Activated naive CD8-positive, alpha-beta T cell (primary cell): ENCODE results near the gene CCL22.
"Not testable (repeated sequence)": the region's sequence is repeated elsewhere in the genome, so short reads cannot be mapped to it uniquely, and the experiment has no call there.

ENCODE experiments used
- H3K27ac Mint-ChIP-seq: one replicate; pipeline ENCODE4 v1.8.0; 2021; ENCODE audit warnings: mixed read lengths
- H3K27me3 Mint-ChIP-seq: one replicate; pipeline ENCODE4 v1.8.0; 2021; ENCODE audit warnings: mixed read lengths
- H3K36me3 Mint-ChIP-seq: one replicate; pipeline ENCODE4 v1.8.0; 2021; ENCODE audit warnings: mixed read lengths
- H3K4me1 Mint-ChIP-seq: one replicate; pipeline ENCODE4 v1.8.0; 2021; ENCODE audit warnings: low read depth, mixed read lengths
- H3K4me3 Mint-ChIP-seq: one replicate; pipeline ENCODE4 v1.8.0; 2021; ENCODE audit warnings: mild to moderate bottlenecking, mixed read lengths
- H3K9me3 Mint-ChIP-seq: one replicate; pipeline ENCODE4 v1.8.0; 2021; ENCODE audit warnings: low read depth, mixed read lengths

CCL22 gene

DNA sequence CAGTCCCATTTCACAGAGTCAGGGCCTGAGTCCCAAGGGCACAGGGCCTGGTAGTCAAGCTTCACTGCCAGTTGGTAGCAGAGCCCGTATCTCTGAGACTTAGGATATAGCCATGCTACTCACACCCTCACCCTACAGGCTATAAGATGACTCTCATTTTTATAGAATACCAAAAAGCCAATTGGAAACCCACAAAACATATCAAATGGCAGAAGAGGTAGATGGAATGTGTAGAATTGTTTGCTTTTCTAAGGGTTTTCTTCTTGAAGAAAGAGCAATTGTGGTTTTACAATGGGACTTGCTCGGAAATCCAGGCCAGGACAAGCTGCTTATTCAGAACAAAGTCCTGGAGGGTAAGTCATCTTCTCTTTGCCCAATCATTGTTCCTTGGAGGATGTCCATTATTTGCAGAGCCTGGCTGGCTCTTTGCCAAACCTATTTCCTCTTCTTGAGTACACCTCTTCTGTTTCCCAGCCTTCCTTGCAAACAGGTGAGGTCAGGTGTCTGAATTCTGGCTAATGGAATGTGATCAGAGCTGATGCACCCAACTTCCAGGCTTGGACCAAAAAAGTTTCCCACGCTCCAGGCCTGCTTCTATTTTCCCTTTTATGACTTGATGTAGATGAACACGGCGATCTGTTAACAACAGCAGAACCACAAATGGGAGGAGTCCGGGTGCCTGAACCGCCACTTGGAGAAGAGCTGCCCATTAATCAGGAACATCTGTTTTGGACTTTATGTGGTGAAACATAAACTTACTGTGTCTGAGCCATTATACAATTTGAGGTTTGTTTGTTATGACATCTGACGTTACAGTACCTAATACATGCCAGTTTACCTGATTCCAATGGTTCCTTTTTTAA lies 16.9 kb upstream of the CCL22 start:
- H3K4me3 Mint-ChIP-seq, result no peak overlapping the region
- no peaks in the 10 kb centered on the region for H3K9me3 Mint-ChIP-seq
- H3K27ac Mint-ChIP-seq, result no peak overlapping the region
- H3K36me3 Mint-ChIP-seq, result no peaks in the 10 kb centered on the region
- peaks cover 19% of the 10 kb centered on the region for H3K27me3 Mint-ChIP-seq
- H3K4me1 Mint-ChIP-seq, result peaks cover 19% of the 10 kb centered on the region

DNA sequence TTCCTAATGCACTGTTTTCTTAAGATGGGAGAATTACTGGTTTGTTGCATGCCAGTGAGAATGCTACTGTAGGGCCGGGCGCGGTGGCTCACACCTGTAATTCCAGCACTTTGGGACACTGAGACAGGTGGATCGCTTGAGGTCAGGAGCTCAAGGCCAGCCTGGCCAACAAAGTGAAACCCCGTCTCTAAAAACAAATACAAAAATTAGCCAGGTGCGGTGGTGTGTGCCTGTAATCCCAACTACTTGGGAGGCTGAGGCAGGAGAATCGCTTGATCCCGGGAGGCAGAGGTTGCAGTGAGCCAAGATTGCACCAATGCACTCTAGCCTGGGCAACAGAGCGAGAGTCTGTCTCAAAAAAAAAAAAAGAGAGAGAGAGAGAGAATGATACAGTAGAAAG lies 16.0 kb upstream of the CCL22 start:
- Mint-ChIP-seq H3K27me3 (peaks cover 26% of the 10 kb centered on the region), H3K4me1 (peaks cover 19% of the 10 kb centered on the region)
- H3K9me3 Mint-ChIP-seq, H3K27ac Mint-ChIP-seq, H3K36me3 Mint-ChIP-seq, H3K4me3 Mint-ChIP-seq: not testable (repeated sequence)

DNA sequence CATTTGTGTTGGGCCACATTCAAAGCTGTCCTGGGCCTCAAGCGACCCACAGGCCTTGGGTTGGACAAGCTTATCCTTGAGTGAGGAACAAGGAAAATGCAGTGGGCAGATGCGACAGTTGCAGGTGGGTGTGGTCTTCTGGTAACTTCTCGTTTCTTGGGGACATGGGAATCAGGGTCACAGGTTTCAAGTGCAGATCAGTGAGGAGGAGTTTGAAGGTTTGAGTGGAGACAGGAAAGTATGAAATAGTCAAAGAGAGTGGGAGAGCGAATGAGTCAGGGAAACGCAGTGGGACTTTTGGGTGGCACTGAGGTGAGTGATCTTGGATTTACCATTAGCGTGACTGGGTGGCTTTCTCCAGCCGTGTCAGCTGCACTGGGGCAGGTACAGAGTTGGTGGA lies 15.4 kb upstream of the CCL22 start:
- no peak overlapping the region for H3K4me3 Mint-ChIP-seq
- peaks cover 19% of the 10 kb centered on the region for H3K4me1 Mint-ChIP-seq
- H3K9me3 Mint-ChIP-seq, result no peaks in the 10 kb centered on the region
- H3K27ac Mint-ChIP-seq, result no peak overlapping the region
- H3K36me3 Mint-ChIP-seq, result no peaks in the 10 kb centered on the region
- H3K27me3 Mint-ChIP-seq, result peaks cover 26% of the 10 kb centered on the region

DNA sequence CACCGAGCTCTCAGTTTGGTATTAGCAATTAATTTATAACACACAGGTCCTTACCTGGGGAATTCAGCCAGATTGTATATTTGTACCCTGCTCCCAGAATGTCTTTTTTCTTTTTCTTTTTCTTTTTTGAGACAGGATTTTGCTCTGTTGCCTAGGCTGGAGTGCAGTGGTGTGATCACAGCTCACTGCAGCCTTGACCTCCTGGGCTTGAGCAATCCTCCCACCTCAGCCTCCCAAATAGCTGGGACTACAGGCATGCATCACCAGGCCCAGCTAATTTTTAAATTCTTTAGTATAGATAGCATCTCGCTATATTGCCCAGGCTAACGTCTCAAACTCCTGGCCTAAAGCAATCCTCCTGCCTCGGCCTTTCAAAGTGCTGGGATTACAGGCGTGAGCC lies 14.5 kb upstream of the CCL22 start:
- peaks cover 23% of the 10 kb centered on the region for H3K27me3 Mint-ChIP-seq
- H3K27ac Mint-ChIP-seq, result not testable (repeated sequence)

DNA sequence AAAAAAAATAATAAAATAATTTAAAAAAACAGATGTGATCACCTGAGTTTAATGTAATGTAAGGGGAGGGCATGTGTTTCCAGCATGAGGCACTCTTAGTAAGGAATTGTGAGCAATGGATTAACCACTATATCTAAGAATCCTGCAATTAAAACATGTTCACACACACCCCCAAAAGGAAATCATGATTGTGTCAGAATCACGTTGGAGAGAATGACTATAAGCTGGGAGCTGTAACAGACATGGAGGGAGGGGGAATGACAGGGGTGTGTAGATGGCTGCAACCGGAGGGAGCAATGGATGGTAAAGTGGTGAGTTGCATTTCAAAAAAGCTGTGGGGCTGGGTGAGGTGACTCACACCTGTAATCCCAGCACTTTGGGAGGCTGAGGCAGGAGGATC lies 13.6 kb upstream of the CCL22 start:
- Mint-ChIP-seq H3K27ac (no peak overlapping the region), H3K4me3 (no peak overlapping the region), H3K36me3 (no peaks in the 10 kb centered on the region), H3K9me3 (no peaks in the 10 kb centered on the region), H3K27me3 (peaks cover 22% of the 10 kb centered on the region), H3K4me1 (peaks cover 30% of the 10 kb centered on the region)

More for the DNA sequence above, 14.5 kb upstream of the CCL22 start:
- not testable (repeated sequence) for H3K4me3 Mint-ChIP-seq, H3K36me3 Mint-ChIP-seq, H3K9me3 Mint-ChIP-seq
- peaks cover 25% of the 10 kb centered on the region for H3K4me1 Mint-ChIP-seq

DNA sequence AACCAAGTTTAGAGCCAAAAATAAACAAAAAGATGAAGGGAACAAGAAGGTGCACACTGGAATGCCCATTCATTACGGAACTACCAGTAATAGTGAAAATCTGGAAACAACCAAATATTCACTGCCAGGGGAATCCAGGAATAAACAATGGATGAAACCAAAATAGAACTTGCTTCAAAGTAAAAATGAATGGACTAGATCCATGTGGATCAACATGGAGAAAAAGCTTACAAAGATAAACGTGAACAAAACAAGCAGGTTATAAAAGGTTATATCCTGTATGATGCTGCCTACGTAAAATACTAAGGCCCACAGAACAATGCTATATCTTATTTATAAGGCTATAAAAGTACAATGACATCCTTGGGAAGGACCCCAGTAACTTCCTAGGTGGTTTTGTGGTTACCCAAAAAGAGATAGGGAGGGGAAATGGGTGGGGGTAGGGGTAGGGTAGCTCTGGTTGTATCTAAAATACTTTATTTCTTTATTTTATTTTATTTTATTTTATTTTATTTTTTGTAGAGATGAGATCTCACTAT lies 12.8 kb upstream of the CCL22 start:
- no peaks in the 10 kb centered on the region for H3K9me3 Mint-ChIP-seq
- H3K4me3 Mint-ChIP-seq, result no peak overlapping the region
- no peaks in the 10 kb centered on the region for H3K36me3 Mint-ChIP-seq
- peaks cover 20% of the 10 kb centered on the region for H3K27me3 Mint-ChIP-seq
- H3K27ac Mint-ChIP-seq, result no peak overlapping the region
- peaks cover 32% of the 10 kb centered on the region for H3K4me1 Mint-ChIP-seq

DNA sequence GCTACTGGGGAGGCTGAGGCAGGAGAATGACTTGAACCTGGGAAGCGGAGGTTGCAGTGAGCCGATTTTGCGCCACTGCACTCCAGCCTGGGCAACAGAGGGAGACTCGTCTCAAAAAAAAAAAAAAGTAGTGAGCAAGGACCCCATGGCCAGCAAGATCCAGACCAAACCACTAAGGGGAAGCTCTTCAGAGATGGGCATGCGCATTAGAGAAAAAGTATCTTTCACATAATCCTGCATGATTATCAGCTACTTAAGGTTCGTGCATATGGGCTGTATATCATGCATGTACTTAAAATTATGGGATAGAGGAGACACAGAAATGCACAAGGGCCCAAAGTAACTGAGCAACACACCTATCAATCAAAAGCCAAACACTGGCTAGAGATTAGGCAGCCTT lies 10.7 kb upstream of the CCL22 start:
- Mint-ChIP-seq H3K36me3 (no peaks in the 10 kb centered on the region), H3K4me1 (peaks cover 29% of the 10 kb centered on the region), H3K27ac (no peak overlapping the region), H3K9me3 (no peaks in the 10 kb centered on the region), H3K4me3 (no peak overlapping the region), H3K27me3 (peaks cover 18% of the 10 kb centered on the region)

DNA sequence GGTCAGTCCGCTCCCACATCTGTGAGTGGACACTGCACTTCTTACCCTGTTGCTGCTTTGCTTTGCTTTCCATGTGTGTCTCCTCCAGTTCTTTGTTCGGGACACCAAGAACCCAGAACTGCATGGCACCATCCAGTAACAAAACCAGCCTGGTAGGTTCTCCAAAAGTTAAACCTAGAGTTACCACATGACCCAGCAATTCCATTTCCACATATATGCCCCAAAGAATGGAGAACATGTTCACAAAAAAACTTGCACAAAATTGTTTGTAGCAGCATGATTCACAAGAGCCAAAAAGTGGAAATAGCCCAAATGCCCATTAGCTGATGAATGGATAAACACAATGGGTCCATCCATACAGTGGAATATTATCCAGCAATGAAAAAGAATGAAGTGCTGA lies 10.3 kb upstream of the CCL22 start:
- H3K4me1 Mint-ChIP-seq, result peaks cover 29% of the 10 kb centered on the region
- no peak overlapping the region for H3K27ac Mint-ChIP-seq
- H3K4me3 Mint-ChIP-seq, result peak overlapping the region; percentile 6
- H3K9me3 Mint-ChIP-seq, result no peaks in the 10 kb centered on the region
- H3K36me3 Mint-ChIP-seq, result no peaks in the 10 kb centered on the region
- H3K27me3 Mint-ChIP-seq, result peaks cover 15% of the 10 kb centered on the region

DNA sequence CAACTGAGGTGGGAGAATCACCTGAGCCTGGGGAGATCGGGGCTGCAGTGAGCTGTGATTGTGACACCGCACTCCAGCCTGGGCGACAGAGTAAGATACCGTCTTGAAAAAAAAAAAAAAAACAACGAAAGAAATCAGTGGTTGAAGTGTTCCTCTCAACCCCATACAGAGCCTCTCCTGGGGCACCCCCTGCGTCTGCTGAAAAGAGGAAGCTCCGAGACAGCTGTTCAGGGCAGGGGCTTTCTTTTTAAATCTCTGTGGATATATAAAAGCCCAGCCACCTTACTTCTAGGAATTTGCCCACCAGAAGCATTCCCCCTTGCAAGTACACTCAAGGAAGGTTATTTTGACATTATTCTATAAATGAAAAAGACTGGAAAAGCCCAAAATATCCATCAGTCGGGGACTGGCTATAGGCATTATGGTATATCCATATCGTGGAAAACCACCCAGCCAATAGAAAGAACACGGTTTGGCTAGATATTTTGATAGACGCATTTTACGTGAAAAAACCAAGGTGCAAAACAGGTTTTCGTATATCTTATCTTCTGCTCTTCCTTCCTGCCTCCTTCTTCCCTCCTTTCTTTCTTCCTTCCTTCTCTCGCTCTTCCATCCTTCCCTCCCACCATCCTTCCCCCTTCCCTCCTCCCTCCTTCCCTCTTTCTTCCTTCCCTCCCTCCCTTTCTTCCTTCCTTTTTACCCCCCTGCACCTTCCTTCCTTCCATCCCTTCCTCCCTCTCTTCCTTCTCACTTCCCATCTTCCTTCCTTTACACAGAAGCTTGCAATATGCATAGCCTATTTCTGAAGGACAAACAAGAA lies 9.2 kb upstream of the CCL22 start:
- H3K36me3 Mint-ChIP-seq, result no peaks in the 10 kb centered on the region
- peaks cover 25% of the 10 kb centered on the region for H3K4me1 Mint-ChIP-seq
- H3K27me3 Mint-ChIP-seq, result peaks cover 11% of the 10 kb centered on the region
- no peak overlapping the region for H3K27ac Mint-ChIP-seq
- no peaks in the 10 kb centered on the region for H3K9me3 Mint-ChIP-seq
- H3K4me3 Mint-ChIP-seq, result peak overlapping the region; percentile 35

DNA sequence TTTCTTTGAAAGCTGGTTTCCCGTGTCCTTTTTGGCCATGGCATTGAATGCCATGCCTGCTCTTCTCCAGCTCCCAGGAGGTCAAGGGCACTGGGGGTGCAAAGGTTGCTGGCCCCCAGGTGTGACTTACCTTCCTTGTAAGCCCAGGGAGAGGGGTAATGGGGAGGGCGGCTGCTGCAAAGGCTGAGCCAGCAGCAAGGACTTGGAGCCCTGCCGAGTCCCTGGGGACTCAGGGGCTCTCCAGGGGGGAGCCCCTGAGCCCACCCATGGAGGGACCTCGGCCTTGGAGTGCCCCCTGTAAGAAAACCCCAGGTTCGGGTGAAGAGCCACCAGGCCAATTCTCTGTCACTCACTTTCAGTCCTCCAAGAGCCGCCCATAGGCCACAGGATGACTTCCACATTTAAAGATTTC lies 5.9 kb upstream of the CCL22 start:
- Mint-ChIP-seq H3K9me3 (no peaks in the 10 kb centered on the region), H3K27ac (no peak overlapping the region), H3K27me3 (peaks cover 1% of the 10 kb centered on the region), H3K36me3 (no peaks in the 10 kb centered on the region), H3K4me3 (no peak overlapping the region), H3K4me1 (peaks cover 15% of the 10 kb centered on the region)

DNA sequence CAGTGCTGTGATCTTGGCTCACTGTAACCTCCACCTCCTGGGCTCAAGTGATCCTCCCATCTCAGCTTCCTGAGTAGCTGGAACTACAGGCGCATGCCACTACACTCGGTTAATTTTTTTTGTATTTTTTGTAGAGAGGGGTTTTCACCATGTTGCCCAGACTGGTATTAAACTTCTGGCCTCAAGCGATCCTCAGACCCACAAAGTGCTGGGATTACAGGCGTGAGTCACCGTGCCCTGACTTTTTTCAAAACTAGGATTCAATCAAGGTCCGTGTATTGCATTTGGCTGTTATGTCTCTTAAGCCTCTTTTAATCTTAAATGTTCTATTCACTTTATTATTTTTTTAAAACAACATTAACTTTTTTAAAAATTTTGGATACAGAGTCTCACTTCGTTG lies 4.3 kb upstream of the CCL22 start:
- Mint-ChIP-seq H3K4me3 (no peak overlapping the region), H3K4me1 (peaks cover 15% of the 10 kb centered on the region), H3K27ac (no peak overlapping the region), H3K36me3 (no peaks in the 10 kb centered on the region), H3K27me3 (peaks cover 1% of the 10 kb centered on the region), H3K9me3 (no peaks in the 10 kb centered on the region)

DNA sequence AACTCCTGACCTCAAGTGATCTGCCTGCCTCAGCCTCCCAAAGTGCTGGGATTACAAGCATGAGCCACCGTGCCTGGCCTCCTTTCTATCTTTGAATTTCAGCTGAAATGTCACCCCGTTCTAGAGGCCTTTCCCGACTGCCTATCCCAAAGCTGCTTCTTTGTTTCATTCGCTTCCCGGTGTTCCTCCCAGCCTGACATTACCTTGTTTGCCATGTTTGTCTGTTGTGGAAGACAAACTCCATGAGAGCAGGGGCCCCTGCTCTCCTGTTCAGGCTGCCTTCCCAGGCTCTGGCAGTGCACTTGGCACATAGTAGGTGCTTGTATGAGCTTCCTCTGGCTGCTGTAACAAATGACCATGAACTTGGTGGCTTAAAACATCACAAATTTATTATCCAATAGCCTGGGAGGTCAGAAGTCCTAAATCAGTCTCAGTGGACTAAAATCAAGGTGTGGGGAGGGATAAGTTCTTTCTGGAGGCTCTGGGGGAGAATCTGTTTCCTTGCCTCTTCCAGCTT lies 2.6 kb upstream of the CCL22 start:
- H3K27me3 Mint-ChIP-seq, result peaks cover 1% of the 10 kb centered on the region
- no peaks in the 10 kb centered on the region for H3K9me3 Mint-ChIP-seq
- no peak overlapping the region for H3K27ac Mint-ChIP-seq
- no peak overlapping the region for H3K4me3 Mint-ChIP-seq
- peaks cover 9% of the 10 kb centered on the region for H3K4me1 Mint-ChIP-seq
- no peaks in the 10 kb centered on the region for H3K36me3 Mint-ChIP-seq

DNA sequence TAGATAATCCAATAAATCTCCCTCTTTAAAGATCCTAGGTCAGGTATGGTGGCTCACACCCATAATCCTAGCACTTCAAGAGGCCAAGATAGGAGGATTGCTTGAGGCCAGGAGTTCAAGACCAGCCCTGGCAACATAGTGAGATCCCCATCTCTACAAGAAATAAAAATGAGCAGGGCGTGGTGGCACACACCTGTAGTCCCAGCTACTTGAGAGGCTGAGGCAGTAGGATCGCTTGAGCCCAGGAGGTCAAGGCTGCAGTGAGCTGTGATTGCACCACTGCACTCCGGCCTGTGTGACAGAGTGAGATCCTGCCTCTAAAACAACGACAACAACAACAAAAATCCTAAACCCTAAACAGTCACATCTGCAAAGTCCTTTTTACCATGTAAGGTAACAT lies 2.0 kb upstream of the CCL22 start:
- no peak overlapping the region for H3K4me3 Mint-ChIP-seq
- H3K4me1 Mint-ChIP-seq, result peaks cover 9% of the 10 kb centered on the region
- no peaks in the 10 kb centered on the region for H3K36me3 Mint-ChIP-seq
- H3K27ac Mint-ChIP-seq, result no peak overlapping the region
- no peaks in the 10 kb centered on the region for H3K9me3 Mint-ChIP-seq
- peaks cover 1% of the 10 kb centered on the region for H3K27me3 Mint-ChIP-seq

DNA sequence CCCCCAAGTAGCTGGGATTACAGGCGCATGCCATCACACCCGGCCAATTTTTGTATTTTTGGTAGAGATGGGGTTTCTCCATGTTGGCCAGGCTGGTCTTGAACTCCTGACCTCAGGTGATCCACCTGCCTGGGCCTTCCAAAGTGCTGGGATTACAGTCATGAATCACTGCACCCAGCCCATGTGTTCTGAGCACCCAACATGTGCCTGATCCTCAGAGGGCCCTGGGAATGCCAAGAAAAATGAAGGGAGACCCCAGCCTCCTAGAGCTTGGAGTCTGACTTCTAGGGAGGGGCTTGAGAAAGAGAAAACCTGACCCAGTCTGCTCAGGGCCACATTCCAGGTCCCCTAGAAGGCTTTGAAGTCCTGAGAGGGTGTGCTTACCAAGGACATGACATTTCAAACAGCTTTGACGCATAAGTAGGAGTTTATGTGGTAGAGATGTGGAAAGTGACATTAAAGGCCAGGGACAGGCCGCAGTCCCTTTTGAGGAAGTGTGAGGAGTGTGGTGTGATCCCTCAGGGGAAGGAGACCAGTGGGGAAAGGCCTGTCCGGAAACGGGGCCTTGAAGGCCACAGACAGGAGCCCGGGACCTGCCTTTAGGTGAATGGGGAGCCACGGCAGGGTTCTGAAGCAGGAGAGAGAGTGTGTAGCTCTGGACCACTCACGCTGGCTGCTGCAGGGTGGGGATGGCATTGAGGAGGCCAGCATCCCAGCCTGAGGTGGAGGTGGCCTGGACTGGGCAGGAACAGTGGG lies 1.1 kb upstream of the CCL22 start:
- H3K4me3 Mint-ChIP-seq, result no peak overlapping the region
- no peak overlapping the region for H3K27ac Mint-ChIP-seq
- H3K4me1 Mint-ChIP-seq, result peaks cover 9% of the 10 kb centered on the region
- no peaks in the 10 kb centered on the region for H3K36me3 Mint-ChIP-seq
- no peaks in the 10 kb centered on the region for H3K9me3 Mint-ChIP-seq
- no peaks in the 10 kb centered on the region for H3K27me3 Mint-ChIP-seq

DNA sequence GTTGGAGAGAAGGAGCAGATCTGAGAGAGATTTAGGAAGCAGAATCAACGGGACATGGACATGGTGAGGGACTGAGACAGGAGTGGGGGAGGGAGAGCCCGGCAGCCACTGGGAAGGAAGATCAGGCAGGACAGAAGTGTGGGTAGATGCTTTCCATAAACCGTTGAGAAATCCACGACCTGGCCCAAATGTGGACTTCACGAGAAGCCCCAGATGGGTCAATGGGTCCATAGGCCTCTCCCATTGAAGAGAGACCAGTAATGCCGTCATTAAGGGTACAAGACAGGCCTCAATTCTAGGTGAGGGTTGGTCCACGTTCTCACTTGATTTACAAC lies 530 bp upstream of the CCL22 start:
- H3K4me3 Mint-ChIP-seq, result no peak overlapping the region
- no peak overlapping the region for H3K27ac Mint-ChIP-seq
- H3K9me3 Mint-ChIP-seq, result no peaks in the 10 kb centered on the region
- H3K27me3 Mint-ChIP-seq, result no peaks in the 10 kb centered on the region
- H3K36me3 Mint-ChIP-seq, result no peaks in the 10 kb centered on the region
- H3K4me1 Mint-ChIP-seq, result peaks cover 9% of the 10 kb centered on the region
